ENCODE measurements around the gene MRPL20. TPM values are rescaled to one million over a fixed set of nuclear protein-coding genes. Genes with fewer than 3 reads are reported as not detected.

Gene MRPL20
- polyA plus RNA-seq, 1 of the 3 experiments (the other 2 are of a cell fraction), result 210 TPM

DNA sequence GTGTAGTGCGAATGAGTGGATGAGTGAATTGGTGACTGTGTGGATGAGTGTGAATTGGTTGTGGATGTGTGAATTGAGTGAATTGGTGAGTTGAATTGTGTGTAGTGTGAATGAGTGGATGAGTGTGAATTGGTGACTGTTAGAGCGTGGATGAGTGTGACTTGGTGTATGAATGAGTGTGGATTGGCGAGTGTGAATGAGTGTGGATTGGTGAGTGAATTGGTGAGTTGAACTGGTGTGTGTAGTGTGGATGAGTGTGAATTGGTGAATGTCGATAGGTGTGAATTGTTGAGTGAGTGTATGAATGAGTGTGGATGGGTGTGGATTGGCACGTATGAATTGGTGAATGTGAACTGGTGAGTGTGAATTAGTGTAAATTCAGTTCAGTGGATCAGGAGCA, 39.8 kb downstream of the MRPL20 start:
- no peak overlapping the region for H2AFZ ChIP-seq (ENCODE audit: low read depth)
- no peaks in the 10 kb centered on the region for H3K27me3 ChIP-seq (ENCODE audit: insufficient read depth)
- ChIA-PET POLR2A (interaction anchor here (0.7 kb wide), 1 partner anchor 258 kb away, joined by 3 read pairs; no protein-coding TSS in a partner anchor), CTCF (no interaction called here)
- no peaks in the 10 kb centered on the region for H3K9me3 ChIP-seq
- H3K27ac ChIP-seq (ENCODE audit: low read depth in 2 of 2, low read length in 1 of 2), result no peak overlapping the region
- H3K9ac ChIP-seq, result no peak overlapping the region
- no peak overlapping the region for H3K4me3 ChIP-seq (ENCODE audit: low read depth in 2 of 2, low read length in 1 of 2)
- no peaks in the 10 kb centered on the region for H3K36me3 ChIP-seq (replicated peaks in 1 of 2; ENCODE audit: control insufficient read depth in 1 of 2, insufficient read depth in 2 of 2, low read length in 1 of 2)
- H3K9me2 ChIP-seq, result no peaks in the 10 kb centered on the region
- H3K79me2 ChIP-seq (ENCODE audit: insufficient read depth), result peaks cover 5% of the 10 kb centered on the region; the same call in 1 of the 2 replicates
- TF ChIP-seq SMC3 (IDR thresholded peaks at IDR 0.05; ENCODE audit: low read depth, low read length) (no peak), TCF12 (IDR thresholded peaks at IDR 0.05) (no peak), GABPA (IDR thresholded peaks at IDR 0.05; ENCODE audit: low read depth) (no peak), MXI1 (IDR thresholded peaks at IDR 0.05; ENCODE audit: low read depth, low read length) (no peak), TEAD4 (IDR thresholded peaks at IDR 0.05; ENCODE audit: borderline replicate concordance, insufficient read depth) (no peak), RFX5 (IDR thresholded peaks at IDR 0.05; ENCODE audit: low read length) (no peak), RCOR1 (IDR thresholded peaks at IDR 0.05; ENCODE audit: low read length) (no peak), JUND (IDR thresholded peaks at IDR 0.05) (no peak), CHD2 (IDR thresholded peaks at IDR 0.05; ENCODE audit: low read length, partially characterized antibody) (no peak), EZH2phosphoT487 (IDR thresholded peaks at IDR 0.05; ENCODE audit: borderline replicate concordance, low read depth) (no peak), EP300 (IDR thresholded peaks at IDR 0.05; ENCODE audit: borderline replicate concordance in 1 of 2, low read depth in 1 of 2, low read length in 1 of 2) (no peak), MEF2A (IDR thresholded peaks at IDR 0.05; ENCODE audit: borderline replicate concordance, low read depth) (no peak), NFIC (IDR thresholded peaks at IDR 0.05; ENCODE audit: borderline replicate concordance) (no peak), ELF1 (IDR thresholded peaks at IDR 0.05) (no peak), RXRA (IDR thresholded peaks at IDR 0.05; ENCODE audit: borderline replicate concordance, low read depth) (no peak), SIN3A (IDR thresholded peaks at IDR 0.05; ENCODE audit: borderline replicate concordance, low read depth, low read length) (no peak), RAD21 (IDR thresholded peaks at IDR 0.05; ENCODE audit: low read length) (no peak), FOSL2 (IDR thresholded peaks at IDR 0.05; ENCODE audit: borderline replicate concordance, low read depth) (no peak), GATA2 (CRISPR knock-in tag; IDR thresholded peaks at IDR 0.05) (no peak)
- TF ChIP-seq, protein P1, sequence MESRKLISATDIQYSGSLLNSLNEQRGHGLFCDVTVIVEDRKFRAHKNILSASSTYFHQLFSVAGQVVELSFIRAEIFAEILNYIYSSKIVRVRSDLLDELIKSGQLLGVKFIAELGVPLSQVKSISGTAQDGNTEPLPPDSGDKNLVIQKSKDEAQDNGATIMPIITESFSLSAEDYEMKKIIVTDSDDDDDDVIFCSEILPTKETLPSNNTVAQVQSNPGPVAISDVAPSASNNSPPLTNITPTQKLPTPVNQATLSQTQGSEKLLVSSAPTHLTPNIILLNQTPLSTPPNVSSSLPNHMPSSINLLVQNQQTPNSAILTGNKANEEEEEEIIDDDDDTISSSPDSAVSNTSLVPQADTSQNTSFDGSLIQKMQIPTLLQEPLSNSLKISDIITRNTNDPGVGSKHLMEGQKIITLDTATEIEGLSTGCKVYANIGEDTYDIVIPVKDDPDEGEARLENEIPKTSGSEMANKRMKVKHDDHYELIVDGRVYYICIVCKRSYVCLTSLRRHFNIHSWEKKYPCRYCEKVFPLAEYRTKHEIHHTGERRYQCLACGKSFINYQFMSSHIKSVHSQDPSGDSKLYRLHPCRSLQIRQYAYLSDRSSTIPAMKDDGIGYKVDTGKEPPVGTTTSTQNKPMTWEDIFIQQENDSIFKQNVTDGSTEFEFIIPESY (IDR thresholded peaks at IDR 0.05; ENCODE audit: borderline replicate concordance, low read depth), result no peak
- H3K4me2 ChIP-seq, result no peak overlapping the region
- peaks cover 6% of the 10 kb centered on the region for H3F3A ChIP-seq (replicated peaks; ENCODE audit: insufficient read depth)
- no peak for DNase-seq
- H4K20me1 ChIP-seq (ENCODE audit: insufficient read depth), result no peaks in the 10 kb centered on the region
- H3K4me1 ChIP-seq (ENCODE audit: control insufficient read depth in 1 of 2, insufficient read depth in 2 of 2, low read depth in 1 of 2, low read length in 1 of 2), result peaks cover 0 to 7% of the 10 kb centered on the region in 2 experiments; a peak in 1 of 4 replicates
- 74% methylated on average over 5 of the region's 5 CpGs for WGBS (ENCODE audit: low lambda C conversion rate)

DNA sequence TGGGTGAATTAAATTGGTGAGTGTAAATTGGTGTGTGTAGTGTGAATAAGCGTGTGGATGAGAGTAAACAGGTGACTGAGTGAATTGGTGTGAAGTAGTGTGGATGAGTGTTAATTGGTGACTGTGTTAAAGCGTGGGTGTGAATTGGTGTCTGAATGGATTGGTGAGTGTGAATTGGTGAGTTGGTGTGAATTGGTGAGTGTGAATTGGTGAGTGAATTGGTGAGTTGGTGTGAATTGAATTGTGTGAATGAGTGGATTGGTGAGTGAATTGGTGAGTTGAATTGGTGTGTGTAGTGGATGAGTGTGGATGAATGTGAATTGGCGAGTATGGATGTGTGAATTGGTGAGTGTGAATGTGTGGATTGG, 40.4 kb downstream of the MRPL20 start:
- H3K27ac ChIP-seq (ENCODE audit: low read depth in 2 of 2, low read length in 1 of 2), result no peak overlapping the region
- 0 out of 2 replicates have a peak, but pooled peaks cover under 1% of the 10 kb centered on the region for H3K79me2 ChIP-seq (ENCODE audit: insufficient read depth)
- no peak for DNase-seq
- H3K27me3 ChIP-seq (ENCODE audit: insufficient read depth), result no peaks in the 10 kb centered on the region
- ChIA-PET POLR2A (no interaction called here), CTCF (no interaction called here)
- H2AFZ ChIP-seq (ENCODE audit: low read depth), result no peak overlapping the region
- no peaks in the 10 kb centered on the region for H3K9me3 ChIP-seq
- H3K4me2 ChIP-seq, result no peak overlapping the region
- H4K20me1 ChIP-seq (ENCODE audit: insufficient read depth), result no peaks in the 10 kb centered on the region
- no peaks in the 10 kb centered on the region for H3K9me2 ChIP-seq
- H3K9ac ChIP-seq, result no peak overlapping the region
- H3K4me1 ChIP-seq (ENCODE audit: control insufficient read depth in 1 of 2, insufficient read depth in 2 of 2, low read depth in 1 of 2, low read length in 1 of 2), result peaks cover 0 to 2% of the 10 kb centered on the region in 2 experiments; a peak in 1 of 4 replicates
- no peak overlapping the region for H3K4me3 ChIP-seq (ENCODE audit: low read depth in 2 of 2, low read length in 1 of 2)
- peaks cover 9% of the 10 kb centered on the region for H3F3A ChIP-seq (replicated peaks; ENCODE audit: insufficient read depth)
- WGBS (ENCODE audit: low lambda C conversion rate), result 80% methylated on average over 3 of the region's 3 CpGs
- no peaks in the 10 kb centered on the region for H3K36me3 ChIP-seq (replicated peaks in 1 of 2; ENCODE audit: control insufficient read depth in 1 of 2, insufficient read depth in 2 of 2, low read length in 1 of 2)
- TF ChIP-seq, protein P1 (IDR thresholded peaks at IDR 0.05; ENCODE audit: borderline replicate concordance, low read depth), result no peak
- no peak for TF ChIP-seq CHD2 (IDR thresholded peaks at IDR 0.05; ENCODE audit: low read length, partially characterized antibody)
- TF ChIP-seq NRF1 (IDR thresholded peaks at IDR 0.05; ENCODE audit: low read depth, low read length), result no peak
- no peak for TF ChIP-seq GABPA (IDR thresholded peaks at IDR 0.05; ENCODE audit: low read depth)
- no peak for TF ChIP-seq RCOR1 (IDR thresholded peaks at IDR 0.05; ENCODE audit: low read length)
- no peak for TF ChIP-seq FOXM1 (IDR thresholded peaks at IDR 0.05; ENCODE audit: low read depth)
- TF ChIP-seq, protein P2, sequence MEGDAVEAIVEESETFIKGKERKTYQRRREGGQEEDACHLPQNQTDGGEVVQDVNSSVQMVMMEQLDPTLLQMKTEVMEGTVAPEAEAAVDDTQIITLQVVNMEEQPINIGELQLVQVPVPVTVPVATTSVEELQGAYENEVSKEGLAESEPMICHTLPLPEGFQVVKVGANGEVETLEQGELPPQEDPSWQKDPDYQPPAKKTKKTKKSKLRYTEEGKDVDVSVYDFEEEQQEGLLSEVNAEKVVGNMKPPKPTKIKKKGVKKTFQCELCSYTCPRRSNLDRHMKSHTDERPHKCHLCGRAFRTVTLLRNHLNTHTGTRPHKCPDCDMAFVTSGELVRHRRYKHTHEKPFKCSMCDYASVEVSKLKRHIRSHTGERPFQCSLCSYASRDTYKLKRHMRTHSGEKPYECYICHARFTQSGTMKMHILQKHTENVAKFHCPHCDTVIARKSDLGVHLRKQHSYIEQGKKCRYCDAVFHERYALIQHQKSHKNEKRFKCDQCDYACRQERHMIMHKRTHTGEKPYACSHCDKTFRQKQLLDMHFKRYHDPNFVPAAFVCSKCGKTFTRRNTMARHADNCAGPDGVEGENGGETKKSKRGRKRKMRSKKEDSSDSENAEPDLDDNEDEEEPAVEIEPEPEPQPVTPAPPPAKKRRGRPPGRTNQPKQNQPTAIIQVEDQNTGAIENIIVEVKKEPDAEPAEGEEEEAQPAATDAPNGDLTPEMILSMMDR (IDR thresholded peaks at IDR 0.05), result no peak
- TF ChIP-seq, protein P3, sequence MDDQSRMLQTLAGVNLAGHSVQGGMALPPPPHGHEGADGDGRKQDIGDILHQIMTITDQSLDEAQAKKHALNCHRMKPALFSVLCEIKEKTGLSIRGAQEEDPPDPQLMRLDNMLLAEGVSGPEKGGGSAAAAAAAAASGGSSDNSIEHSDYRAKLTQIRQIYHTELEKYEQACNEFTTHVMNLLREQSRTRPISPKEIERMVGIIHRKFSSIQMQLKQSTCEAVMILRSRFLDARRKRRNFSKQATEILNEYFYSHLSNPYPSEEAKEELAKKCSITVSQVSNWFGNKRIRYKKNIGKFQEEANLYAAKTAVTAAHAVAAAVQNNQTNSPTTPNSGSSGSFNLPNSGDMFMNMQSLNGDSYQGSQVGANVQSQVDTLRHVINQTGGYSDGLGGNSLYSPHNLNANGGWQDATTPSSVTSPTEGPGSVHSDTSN (IDR thresholded peaks at IDR 0.05), result no peak
- TF ChIP-seq EZH2phosphoT487 (IDR thresholded peaks at IDR 0.05; ENCODE audit: borderline replicate concordance, low read depth), result no peak

All from SK-N-SH (cell line).